NCI-H226 (cell line): ENCODE measurements around the gene RIPK3.
A peak's percentile ranks its signal among the peaks of the same experiment; 100 is the strongest.
"Not testable (repeated sequence)": the region's sequence is repeated elsewhere in the genome, so short reads cannot be mapped to it uniquely, and the experiment has no call there.

ENCODE experiments used
- DNase-seq: peaks from one replicate; pipeline ENCODE4 v3.0.0-alpha.2; 2015

RIPK3 gene

DNA sequence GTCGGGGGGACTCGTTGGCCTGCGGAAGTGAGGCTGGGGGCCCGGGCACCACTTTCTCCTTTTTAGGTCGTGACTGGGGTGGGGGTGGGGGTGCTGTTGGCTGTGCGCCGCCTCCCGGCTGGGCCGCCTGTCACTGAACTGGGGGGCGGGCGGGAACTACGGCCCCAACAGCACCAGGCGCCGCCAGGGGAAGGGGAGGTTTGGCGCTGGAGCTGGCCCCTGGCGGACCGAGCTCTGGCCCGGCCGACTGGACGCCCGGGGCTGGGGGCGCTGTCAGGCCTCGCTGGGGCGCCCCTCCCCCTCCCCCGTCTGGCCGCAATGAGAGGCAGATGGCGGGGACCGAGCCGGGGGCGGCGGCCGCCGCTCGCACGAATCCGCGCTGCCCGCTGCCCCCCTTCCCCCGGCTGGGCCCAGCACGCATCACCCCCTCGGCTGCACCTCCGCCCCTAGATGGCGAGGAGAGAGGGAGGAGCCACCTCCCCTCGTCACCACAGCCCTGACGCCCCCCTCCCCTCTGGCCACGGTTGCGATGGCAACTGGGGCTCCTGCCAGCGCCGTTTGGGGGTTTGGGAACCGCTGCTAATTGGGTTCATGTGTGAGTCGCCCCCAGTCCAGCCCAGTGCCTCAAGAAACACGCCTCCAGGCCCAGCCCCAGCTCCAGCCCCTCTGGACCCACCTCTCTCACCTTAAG lies 28.9 kb upstream of the RIPK3 start:
- no peak for DNase-seq

DNA sequence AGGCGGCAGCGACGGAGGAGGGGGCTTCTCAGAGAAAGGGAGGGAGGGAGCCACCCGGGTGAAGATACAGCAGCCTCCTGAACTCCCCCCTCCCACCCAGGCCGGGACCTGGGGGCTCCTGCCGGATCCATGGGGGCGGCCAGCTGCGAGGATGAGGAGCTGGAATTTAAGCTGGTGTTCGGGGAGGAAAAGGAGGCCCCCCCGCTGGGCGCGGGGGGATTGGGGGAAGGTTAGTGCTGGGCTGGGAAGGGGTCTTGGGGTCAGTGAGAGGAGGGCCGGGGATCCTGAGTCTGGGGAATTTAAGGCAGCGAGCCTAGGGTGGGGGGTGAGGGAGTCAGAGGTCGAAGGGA lies 28.4 kb upstream of the RIPK3 start:
- no peak for DNase-seq

DNA sequence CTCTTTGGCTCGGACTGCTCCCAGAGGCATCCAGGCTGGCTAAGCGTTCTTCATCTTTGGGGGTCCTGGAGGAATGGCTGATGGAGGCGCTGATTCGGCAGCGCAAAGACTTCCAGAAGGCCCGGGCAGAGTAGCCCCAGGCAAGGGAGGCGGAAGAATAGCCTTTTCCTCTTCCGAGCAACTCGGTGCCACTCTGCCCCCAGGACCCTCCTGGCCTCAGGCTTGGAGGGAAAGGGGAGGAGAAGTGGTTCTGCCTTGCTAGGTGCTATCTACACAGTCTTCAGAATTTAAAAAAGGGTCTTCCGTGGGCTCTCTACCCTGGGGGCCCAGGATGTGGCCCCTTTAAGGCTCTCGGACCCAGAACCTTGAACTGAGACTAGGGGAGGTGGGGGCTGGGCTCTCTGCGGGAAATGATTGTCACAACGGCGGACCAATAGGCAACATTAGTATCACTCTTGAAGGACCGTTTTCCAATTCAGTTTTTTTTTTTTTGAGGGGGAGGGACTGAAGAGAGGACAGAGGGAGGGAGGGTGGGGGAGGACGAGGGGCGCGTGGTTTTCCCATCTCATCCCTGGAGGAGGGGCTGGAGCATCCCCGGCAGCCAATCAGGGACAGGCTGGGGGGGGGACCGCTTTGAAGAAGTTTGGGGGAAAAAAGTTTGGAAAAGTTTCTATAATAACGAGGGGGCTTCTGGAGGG lies 27.9 kb upstream of the RIPK3 start, which contains the start of gene NFATC4:
Gene NFATC4, plus strand, starts transcription at position 671 of the 698 bp plus-strand sequence. CDS start 157 bp downstream, outside the sequence.
- DNase-seq, result no peak

DNA sequence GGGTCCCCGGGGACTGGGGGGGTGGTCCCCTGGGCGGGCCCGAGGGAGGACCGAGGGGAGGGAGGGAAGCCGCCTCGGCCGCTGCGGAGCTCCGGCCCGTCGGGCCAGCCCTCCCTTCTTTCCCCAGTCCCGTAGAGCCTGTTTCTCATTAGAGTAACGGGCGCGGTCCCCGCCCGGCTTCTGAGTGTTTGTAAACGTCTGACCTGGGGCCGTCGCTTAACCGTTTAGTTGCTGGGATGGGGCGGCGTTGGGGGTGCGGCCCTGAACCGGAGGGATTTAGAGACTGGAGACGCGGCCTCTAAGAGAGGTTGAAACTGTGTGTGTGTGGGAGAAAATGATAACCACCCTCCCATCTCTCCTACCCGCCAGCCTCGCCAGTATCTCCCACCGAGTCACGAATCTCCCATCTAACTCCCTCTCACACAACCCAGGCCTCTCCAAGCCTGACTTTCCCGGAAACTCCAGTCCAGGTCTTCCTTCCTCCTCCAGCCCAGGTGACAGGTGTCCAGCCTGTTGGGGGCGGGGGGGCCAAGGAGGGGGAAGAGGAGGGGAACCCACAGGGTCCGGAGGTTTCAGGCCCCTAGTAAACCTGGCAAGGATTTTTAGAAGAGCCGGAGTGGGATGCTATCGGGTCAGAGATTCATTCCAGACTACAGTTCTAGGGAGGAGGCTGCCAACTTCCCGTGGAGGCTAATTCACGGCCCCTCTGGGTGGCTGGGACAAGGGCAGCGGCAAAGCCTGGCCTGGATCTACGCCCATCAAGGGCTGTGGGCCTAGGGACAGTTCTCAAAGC lies 27.1 kb upstream of the RIPK3 start:
- peak; percentile 13 for DNase-seq

DNA sequence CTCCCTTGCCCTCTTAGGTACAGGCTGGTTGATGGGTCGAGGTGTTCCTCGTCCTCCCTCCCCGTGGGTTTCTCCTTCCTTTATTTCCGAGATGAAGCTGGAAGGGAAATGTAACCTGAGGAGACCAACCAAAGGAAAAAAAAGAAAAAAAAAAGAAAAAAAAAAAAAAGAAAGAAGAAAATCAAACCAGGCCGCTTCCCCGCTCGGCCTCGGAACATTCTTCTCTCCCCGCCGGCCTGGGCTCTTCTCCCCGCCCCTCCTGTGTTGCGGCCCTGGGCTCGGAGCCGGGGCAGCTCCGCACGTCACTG lies 26.6 kb upstream of the RIPK3 start:
- DNase-seq, result no peak

DNA sequence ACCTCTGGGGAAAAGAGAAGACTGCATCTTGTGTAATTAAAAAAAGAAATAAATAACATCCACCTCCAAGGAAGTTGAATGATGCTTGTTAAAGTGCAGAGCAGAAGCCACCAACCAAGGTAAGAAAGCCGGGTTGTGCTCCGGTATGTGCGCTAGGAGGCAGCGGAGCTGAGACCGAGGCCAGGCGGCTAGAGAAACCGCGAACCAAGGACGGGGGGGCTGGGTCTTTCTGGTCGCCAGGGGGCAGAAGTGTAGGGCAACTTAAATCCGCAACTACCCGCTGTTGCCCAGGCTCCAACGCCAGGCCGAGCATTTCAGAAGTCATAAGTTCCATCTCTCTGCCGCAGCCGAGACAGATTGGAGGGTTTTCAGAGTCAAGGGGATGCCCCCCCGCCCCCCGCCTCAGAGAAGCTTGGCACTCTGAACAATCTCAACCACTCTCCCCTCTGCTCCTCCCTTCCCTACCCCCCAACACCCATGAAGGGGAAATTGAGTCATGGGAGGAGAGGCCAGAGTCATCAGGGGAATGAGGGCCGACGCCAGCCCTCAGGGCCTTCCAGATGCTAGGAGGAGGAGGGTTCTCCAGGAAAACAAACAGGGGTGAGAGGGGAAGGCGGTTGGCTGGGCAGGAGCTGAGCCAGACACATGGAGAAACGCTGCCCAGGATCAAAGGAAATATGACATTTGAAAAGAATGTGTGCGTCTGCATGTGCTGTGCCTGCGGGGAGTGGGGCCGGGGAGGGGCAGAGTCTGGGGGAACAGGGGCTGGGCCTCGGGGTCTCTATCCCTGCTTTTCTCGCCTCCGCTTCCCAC lies 26.0 kb upstream of the RIPK3 start:
- DNase-seq, result peak; percentile 71

DNA sequence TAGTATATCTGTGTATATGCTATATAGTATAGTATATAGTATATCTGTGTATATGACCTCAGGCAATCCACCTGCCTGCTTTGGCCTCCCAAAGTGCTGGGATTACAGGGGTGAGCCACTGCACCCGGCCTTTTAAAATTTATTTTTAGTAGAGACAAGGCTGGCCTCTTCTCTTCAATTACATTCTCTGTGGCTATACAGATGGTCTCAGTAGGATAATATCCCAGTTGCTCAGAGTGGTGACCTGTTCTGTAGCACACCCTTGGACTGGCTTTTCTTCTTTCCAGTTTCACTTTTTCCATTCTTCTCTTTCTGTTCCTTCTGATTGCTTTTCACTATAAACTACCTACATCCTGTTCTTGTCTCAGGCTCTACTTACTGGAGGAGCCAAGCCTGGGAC lies 25.1 kb upstream of the RIPK3 start:
- DNase-seq, result no peak

DNA sequence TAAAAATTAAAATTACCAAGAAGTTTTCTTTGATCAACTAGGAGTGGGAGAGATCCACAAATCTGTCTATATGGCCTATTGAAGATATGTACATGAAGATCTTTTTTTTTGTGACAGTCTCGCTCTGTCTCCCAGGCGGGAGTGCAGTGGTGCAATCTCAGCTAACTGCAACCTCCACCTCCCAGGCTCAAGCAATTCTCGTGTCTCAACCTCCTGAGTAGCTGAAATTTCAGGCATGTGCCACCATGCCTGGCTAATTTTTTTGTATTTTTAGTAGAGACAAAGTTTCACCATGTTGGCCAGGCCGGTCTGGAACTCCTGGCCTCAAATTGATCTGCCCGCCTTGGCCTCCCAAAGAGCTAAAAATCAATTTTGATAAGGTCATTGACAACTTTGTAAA lies 23.6 kb upstream of the RIPK3 start:
- no peak for DNase-seq

DNA sequence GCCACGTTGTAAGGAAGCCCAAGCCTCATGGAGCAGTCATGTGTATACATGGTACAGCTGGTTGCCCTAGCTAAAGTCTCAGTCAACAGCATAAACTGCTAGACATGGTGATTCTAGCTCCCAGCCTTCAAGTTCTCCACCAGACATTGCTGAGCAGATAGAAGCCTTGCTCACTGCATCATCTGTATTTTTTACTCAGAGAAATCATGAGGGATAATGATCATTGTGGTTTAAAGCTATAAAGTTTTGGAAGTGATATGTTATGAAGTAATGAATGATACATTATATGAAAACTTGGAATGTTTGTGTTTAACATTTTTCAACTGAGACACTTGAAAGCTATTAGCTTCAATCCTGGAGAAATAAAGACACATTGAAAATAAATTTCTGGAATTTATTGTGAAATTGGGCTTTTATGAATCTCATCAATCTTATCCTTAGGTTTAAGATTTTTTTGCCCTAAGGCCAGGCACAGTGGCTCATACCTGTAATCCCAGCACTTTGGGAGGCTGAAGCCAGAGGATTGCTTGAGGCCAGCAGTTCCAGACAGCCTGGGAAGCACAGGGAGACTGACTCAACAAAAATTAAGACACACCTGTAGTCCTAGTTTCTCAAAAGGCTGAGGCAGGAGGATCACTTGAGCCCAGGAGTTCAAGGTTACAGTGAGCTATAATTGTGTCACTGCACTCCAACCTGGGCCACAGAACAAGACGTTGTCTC lies 22.6 kb upstream of the RIPK3 start:
- no peak for DNase-seq

DNA sequence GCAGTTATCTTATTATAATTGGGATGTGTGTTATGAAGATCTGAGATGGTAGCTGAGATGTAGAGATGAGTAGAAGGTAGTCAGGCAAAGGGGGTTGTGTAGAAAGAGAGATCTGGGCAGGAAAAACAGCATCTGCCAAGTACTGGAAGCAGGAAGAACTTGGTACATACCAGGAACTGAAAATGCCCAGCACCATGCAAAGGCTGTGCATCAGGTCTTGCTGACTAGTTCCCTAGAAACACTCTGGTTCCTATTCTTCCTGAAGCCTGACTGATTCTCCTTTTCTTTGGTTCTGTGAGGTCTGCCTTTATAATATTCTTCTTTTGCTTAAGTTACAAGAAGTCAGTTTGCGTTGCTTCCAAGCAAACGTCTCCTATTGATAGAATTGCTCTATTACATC lies 21.5 kb upstream of the RIPK3 start:
- DNase-seq, result no peak

DNA sequence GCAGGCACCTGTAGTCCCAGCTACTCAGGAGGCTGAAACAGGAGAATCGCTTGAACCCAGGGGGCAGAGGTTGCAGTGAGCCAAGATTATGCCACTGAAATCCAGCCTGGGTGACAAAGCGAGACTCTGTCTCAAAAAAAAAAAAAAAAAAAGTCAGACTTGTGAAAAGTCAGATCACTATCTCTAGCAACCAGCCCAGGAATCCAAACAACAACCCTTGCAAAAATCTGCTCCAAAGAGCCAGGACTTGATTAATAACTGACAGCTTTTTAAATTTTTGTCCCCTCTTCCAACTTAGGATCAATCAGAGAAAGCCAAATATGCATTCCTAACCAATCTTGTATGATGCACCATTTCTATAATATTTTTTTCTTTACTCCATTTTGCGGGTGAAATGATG lies 20.5 kb upstream of the RIPK3 start:
- DNase-seq, result no peak

DNA sequence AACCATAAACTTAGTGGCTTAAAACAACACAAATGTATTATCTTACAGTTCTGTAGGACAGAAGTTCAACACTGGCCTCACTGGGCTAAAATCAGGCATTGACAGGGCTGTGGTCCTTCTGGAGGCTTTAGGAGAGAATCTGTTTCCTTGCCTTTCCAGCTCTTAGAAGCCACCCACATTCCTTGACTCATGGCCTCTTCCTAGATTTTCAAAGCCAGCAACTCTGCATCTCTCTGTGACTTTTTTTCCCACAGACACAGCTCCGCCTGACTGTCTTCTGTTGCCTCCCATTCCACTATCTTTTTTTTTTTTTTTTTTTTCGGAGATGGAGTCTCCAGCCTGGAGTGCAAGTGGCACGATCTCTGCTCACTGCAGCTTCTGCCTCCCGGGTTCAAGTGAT lies 16.4 kb upstream of the RIPK3 start:
- no peak for DNase-seq

DNA sequence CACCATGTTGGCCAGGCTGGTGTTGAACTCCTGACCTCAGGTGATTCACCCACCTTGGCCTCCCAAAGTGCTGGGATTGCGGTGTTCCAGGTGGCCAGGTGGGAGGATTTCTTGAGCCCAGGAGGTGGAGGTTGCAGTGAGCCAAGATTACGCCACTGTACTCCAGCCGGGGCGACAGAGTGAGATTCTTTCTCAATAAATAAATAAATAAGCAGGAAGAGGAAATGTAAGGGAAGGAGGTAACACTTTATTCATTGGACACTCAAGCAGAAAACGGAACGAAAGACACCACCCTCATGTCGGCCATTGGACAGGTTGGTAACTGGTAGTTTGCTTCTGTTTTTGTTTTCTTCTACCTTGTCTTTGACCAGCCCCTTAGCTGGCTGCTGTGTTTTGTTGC lies 15.2 kb upstream of the RIPK3 start:
- no peak for DNase-seq

DNA sequence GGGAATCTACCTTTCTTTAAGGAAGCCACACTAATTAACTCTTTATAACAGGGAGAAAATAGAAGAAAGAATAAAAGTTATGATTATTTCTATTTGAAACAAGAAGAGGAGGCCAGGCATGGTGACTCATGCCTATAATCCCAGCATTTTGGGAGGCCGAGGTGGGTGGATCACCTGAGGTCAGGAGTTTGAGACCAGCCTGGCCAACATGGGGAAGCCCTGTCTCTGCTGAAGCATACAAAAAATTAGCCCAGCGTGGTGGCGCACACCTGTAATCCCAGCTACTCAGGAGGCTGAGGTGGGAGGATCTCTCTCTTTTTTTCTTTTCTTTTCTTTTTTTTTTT lies 14.7 kb upstream of the RIPK3 start:
- not testable (repeated sequence) for DNase-seq

DNA sequence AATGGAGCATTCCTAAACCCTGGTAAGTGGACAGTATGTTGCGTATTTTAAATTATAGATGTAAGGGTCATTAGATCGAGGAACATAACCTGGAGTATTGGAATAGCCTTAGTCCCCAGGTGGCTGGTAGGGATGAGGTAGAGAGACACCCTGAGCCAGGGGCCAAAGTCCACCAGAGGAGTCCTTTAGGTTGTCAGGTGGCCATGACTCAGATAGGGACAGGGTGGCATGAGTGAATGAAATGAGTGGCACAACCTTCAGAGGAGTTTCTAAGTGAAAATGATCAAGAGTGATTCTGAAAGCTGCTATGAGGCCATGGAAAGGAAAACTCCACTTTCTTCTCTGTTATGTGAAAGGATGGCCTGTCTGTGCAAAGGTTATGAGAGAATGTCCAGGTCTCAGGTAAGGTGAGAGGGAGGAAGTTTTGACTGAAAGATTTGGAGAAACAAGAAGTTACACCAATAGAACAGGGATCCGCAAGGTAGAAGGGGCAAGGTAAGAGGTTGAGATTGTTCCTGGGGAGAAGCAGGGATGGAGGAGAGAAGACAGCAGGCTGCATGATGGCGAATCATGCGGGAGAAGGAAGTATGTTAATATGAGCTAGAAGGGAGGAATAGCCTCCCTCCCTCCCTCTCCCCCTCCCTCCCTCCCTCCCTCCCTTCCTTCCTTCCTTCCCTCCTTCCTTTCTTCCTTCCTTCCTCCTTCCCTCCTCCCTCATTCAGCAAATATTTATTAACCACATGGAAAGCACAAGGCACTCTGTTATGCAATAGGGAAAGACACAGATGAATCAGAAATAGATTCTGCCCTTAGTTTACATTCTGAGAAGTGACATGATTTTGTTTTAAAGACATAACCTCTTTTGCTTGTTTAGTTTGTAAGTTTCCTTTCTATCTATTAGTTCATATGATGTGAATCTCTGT lies 14.0 kb upstream of the RIPK3 start:
- DNase-seq, result peak; percentile 30

DNA sequence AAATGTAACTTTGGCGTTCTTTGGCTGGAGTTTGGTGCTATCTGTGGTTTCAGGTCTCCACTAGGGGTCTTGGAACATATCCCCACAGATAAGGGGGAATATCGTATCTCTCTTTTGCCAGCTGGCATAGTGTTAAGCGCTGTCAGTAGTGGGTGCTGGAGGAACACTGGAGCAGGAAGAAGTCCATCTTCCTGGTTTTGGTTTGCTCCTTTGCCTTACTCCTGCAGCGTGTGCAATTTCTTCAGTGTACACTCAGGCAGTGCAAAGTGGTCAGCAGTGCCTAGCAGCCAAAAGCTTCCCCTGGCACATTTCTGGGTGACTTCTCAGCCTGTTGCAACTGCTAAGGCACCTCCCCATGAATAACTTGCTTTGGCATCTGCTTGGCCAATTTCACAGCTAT lies 11.7 kb upstream of the RIPK3 start:
- DNase-seq, result no peak

DNA sequence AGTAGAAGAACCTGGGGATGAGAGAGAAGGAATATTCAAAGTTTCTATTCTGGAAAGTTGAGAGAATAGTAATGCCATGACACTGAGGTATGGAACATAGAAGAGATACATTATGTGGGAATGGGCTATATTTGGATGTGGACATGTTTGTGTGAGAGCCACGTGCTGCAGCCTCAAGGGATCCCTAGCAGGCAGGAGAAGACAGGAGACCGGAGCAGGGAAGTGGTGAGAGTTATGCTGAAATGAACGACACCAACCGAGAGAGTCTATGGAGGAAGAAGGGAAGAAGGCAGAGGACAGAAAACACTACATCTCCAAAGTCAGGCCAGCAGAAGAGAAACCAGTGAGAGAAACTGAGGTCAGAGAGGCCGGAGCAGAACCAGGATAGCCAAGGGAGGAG lies 10.0 kb upstream of the RIPK3 start:
- DNase-seq, result no peak

DNA sequence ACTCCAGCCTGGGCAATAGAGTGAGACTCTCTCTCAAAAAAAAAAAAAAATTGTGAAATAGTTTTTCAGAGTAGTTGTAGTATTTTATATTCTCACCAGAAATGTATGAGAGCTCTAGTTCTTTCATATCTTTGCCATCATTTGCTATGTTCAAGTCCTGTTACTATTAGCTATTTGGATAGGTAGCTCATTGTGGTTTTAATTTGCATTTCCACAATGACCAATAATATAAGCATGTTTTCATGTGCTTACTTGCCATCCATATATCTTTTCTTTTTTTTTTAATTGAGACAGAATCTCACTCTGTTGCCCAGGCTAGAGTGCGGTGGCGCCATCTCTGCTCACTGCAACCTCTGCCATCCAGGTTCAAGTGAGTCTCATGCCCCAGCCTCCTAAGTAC lies 8.4 kb upstream of the RIPK3 start:
- DNase-seq, result no peak

DNA sequence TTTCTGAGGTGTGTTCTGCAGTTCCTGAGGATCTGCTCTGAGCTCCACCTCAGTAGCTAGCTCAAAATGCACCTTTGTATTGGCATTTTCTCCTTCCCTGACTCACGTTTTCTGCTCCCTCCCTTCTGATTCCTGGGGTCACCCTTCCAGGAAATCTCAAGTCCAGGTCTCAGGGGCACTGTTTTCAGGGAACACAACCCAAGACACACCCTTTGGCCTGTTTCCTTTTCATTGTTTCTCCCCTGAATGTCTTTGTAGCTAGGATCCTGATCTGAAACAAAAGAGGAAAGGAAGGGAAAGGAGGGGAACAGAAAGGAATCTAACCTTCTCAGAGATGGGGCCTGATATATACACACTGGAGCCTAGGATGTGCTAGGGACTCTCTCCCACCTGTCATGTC lies 7.3 kb upstream of the RIPK3 start:
- no peak for DNase-seq

DNA sequence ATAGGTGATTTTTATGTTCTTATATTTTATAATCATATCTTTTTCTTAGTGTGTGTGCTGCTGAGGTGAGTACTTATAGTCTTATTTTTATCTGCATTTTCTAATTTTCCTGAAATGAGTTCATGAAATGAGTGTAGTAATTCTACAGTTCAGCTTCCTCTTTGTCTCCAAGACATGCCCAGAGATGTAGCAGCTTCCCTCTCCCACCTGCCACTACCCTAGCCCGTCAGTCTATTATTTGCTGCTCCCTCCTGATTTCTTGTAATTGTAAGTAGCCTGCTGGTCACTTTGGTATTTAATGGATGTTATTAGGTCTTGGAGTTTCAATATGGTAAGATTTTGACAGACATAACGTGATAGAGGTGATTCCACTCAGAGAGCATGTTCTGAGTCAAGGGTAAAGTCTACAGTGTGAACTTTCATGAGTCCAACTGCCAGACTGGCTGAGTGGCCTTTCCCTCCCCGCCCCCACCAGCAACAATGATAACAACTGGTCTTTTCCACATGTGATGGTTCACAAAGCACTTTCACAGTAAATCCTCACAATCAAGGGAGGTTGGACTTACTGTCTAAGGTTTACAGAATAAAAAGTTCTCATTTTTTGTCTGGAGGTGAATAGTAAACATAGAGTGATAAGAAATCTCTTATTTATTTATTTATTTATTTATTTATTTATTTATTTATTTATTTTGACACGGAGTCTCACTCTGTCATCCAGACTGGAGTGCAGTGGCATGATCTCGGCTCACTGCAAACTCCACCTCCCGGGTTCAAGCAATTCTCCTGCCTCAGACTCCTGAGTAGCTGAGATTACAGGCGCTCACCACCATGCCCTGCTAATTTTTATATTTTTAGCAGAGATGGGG lies 4.2 kb upstream of the RIPK3 start:
- DNase-seq, result no peak

DNA sequence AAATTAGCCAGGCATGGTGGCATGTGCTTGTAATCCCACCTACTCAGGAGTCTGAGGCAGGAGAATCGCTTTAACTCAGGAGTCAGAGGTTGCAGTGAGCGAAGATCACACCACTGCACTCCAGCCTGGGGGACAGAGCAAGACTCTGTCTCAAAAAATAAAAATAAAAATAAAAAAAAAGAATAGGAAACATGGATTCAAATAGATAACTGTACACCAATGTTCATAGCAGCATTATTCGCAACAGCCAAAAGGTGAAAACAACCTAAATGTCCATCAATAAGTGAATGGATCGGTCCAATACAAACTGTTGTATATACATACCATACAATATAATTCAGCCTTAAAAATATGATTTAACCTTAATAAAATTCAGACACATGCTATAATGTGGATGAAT lies 3.1 kb upstream of the RIPK3 start:
- no peak for DNase-seq
